ENCODE data around the gene NLN. TPM values are rescaled to one million over a fixed set of nuclear protein-coding genes. Genes with fewer than 3 reads are reported as not detected.

The NLN gene
- total and polyA plus RNA-seq, 7 experiments from 2014 or later = 2.5 to 11.9 (median 3.6) TPM

DNA sequence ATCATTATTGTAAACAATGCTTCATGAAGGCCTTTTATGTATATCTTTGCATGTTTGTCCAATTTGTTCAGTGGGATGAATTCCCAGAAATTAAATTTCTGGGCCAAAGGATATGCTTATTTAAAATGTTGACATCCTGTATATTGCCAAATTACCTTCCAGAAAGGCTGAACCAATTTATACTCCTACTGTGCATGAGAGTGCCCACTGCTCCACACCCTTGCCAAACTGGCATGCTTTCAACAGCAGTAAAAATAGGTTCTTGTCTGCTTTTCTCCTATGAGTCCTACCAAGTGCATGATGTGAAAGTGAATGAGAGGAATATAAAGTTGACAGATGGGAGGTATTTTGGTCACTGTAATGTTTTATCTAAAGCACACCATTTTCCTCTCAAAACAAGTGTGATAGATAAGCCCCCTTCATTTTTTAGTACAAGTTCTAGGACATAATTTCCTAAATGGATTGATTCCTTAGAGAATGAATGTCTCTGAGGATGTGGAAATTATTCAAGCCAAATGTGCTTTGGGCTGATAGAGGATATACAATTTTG is 133.8 kb downstream of the NLN start:
- H3K27me3 ChIP-seq (ENCODE audit: control insufficient read depth in 2 of 2, insufficient read depth in 2 of 2, low read length in 2 of 2) = no peaks in the 10 kb centered on the region
- Mint-ChIP-seq H3K36me3 (peaks cover 2 to 15% (median 6%) of the 10 kb centered on the region in 5 donors), H3K27ac (no peak overlapping the region), H3K4me3 (no peak overlapping the region), H3K27me3 (peaks cover 0 to 5% (median 0%) of the 10 kb centered on the region in 5 donors), H3K9me3 (peaks cover 2 to 19% (median 8%) of the 10 kb centered on the region in 11 donors), H3K4me1 (peaks cover 0 to 12% (median 4%) of the 10 kb centered on the region in 7 donors)
- no peak overlapping the region for H3K4me3 ChIP-seq (ENCODE audit: low read length)
- POLR2A ChIA-PET = no interaction called here
- CTCF ChIA-PET = no interaction called here
- no peaks in the 10 kb centered on the region for H3K9me3 ChIP-seq (ENCODE audit: control insufficient read depth in 2 of 3, low read length in 3 of 3)
- no peaks in the 10 kb centered on the region for H3K36me3 ChIP-seq (ENCODE audit: control insufficient read depth in 2 of 3, insufficient read depth in 3 of 3, low read length in 3 of 3)
- no peak for ATAC-seq
- no peak for DNase-seq
- no peak overlapping the region for H3K27ac ChIP-seq (ENCODE audit: low read depth, low read length)
- no peaks in the 10 kb centered on the region for H3K4me1 ChIP-seq (ENCODE audit: control insufficient read depth in 2 of 2, insufficient read depth in 2 of 2, low read length in 2 of 2)
- intact Hi-C loops (cut with micrococcal nuclease) = no loop called here

GRCh38 chr5:65856520-65856919 is 134.5 kb downstream of the NLN start:
- CTCF ChIA-PET = no interaction called here
- no peaks in the 10 kb centered on the region for H3K9me3 ChIP-seq (ENCODE audit: control insufficient read depth in 2 of 3, low read length in 3 of 3)
- Mint-ChIP-seq H3K4me3 (no peak overlapping the region), H3K36me3 (peaks cover 2 to 12% (median 2%) of the 10 kb centered on the region in 5 donors), H3K27ac (no peak overlapping the region), H3K9me3 (peaks cover 2 to 15% (median 6%) of the 10 kb centered on the region in 11 donors), H3K27me3 (peaks cover 0 to 5% (median 0%) of the 10 kb centered on the region in 5 donors), H3K4me1 (peaks cover 0 to 12% (median 4%) of the 10 kb centered on the region in 7 donors)
- intact Hi-C loops (cut with micrococcal nuclease) = no loop called here
- ATAC-seq (no peak), DNase-seq (no peak)
- H3K4me1 ChIP-seq (ENCODE audit: control insufficient read depth in 2 of 2, insufficient read depth in 2 of 2, low read length in 2 of 2) = no peaks in the 10 kb centered on the region
- H3K36me3 ChIP-seq (ENCODE audit: control insufficient read depth in 2 of 3, insufficient read depth in 3 of 3, low read length in 3 of 3) = no peaks in the 10 kb centered on the region
- H3K27me3 ChIP-seq (ENCODE audit: control insufficient read depth in 2 of 2, insufficient read depth in 2 of 2, low read length in 2 of 2) = no peaks in the 10 kb centered on the region
- POLR2A ChIA-PET = no interaction called here
- H3K4me3 ChIP-seq (ENCODE audit: low read length) = no peak overlapping the region
- no peak overlapping the region for H3K27ac ChIP-seq (ENCODE audit: low read depth, low read length)

DNA sequence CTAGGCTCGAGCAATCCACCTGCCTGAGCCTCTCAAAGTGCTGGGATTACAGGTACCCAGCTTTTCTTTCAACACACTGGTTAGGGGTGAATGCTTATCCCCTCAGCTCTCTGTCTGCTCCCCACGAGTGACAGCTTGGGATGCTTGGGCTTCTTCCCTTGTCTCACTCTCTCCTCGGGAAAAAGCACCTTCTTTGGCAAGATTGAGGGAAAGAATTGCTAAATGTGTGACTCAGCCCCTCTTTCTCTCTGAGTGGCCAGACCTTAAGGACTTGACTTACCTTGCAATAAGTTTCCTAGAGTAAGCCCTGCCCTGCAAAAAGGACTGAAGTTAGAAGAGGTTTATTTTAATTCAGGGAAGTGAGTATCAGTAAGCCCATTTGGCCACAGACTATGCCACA is 136.3 kb downstream of the NLN start:
- ATAC-seq (no peak), DNase-seq (no peak)
- Histone ChIP-seq H3K4me3 (ENCODE audit: low read length) (no peak overlapping the region), H3K4me1 (ENCODE audit: control insufficient read depth in 2 of 2, insufficient read depth in 2 of 2, low read length in 2 of 2) (no peaks in the 10 kb centered on the region), H3K27ac (ENCODE audit: low read depth, low read length) (no peak overlapping the region), H3K9me3 (ENCODE audit: control insufficient read depth in 2 of 3, low read length in 3 of 3) (no peaks in the 10 kb centered on the region), H3K36me3 (ENCODE audit: control insufficient read depth in 2 of 3, insufficient read depth in 3 of 3, low read length in 3 of 3) (no peaks in the 10 kb centered on the region), H3K27me3 (ENCODE audit: control insufficient read depth in 2 of 2, insufficient read depth in 2 of 2, low read length in 2 of 2) (no peaks in the 10 kb centered on the region)
- CTCF ChIA-PET = no interaction called here
- Mint-ChIP-seq H3K27me3 (peaks cover 0 to 5% (median 0%) of the 10 kb centered on the region in 5 donors), H3K4me1 (peaks cover 5 to 19% (median 11%) of the 10 kb centered on the region in 7 donors), H3K4me3 (no peak overlapping the region), H3K36me3 (peaks cover 0 to 8% (median 2%) of the 10 kb centered on the region in 5 donors), H3K9me3 (peaks cover 0 to 8% (median 3%) of the 10 kb centered on the region in 11 donors), H3K27ac (no peak overlapping the region)
- POLR2A ChIA-PET = no interaction called here
- intact Hi-C loops (cut with micrococcal nuclease) = no loop called here

GRCh38 chr5:65861830-65862241 is 139.8 kb downstream of the NLN start:
- ChIA-PET POLR2A (interaction anchor here (0.6 to 0.8 kb wide), 3 partner anchors 42 to 60 kb away, joined by 3 to 5 read pairs (median 3); no protein-coding TSS in a partner anchor), CTCF (no interaction called here)
- Histone ChIP-seq H3K36me3 (ENCODE audit: control insufficient read depth in 2 of 3, insufficient read depth in 3 of 3, low read length in 3 of 3) (no peaks in the 10 kb centered on the region), H3K27ac (ENCODE audit: low read depth, low read length) (no peak overlapping the region), H3K4me1 (ENCODE audit: control insufficient read depth in 2 of 2, insufficient read depth in 2 of 2, low read length in 2 of 2) (peaks cover 0 to 13% of the 10 kb centered on the region in 2 donors), H3K27me3 (ENCODE audit: control insufficient read depth in 2 of 2, insufficient read depth in 2 of 2, low read length in 2 of 2) (no peaks in the 10 kb centered on the region), H3K4me3 (ENCODE audit: low read length) (no peak overlapping the region), H3K9me3 (ENCODE audit: control insufficient read depth in 2 of 3, low read length in 3 of 3) (no peaks in the 10 kb centered on the region)
- H3K36me3 Mint-ChIP-seq = peaks cover 0 to 3% (median 0%) of the 10 kb centered on the region in 5 donors
- peaks cover 0 to 6% (median 0%) of the 10 kb centered on the region in 11 donors for H3K9me3 Mint-ChIP-seq
- ATAC-seq (no peak), DNase-seq (no peak)
- H3K4me1 Mint-ChIP-seq = peaks cover 13 to 37% (median 30%) of the 10 kb centered on the region in 7 donors
- intact Hi-C loops (cut with micrococcal nuclease) = no loop called here
- H3K27ac Mint-ChIP-seq = peak overlapping the region in 1 of 9 donors; percentile 76
- peak overlapping the region in 1 of 10 donors; percentile 26 for H3K4me3 Mint-ChIP-seq
- H3K27me3 Mint-ChIP-seq = peaks cover 0 to 5% (median 0%) of the 10 kb centered on the region in 5 donors

- DNase-seq (no peak), ATAC-seq (no peak)
- Mint-ChIP-seq H3K4me1 (peaks cover 19 to 42% (median 35%) of the 10 kb centered on the region in 7 donors), H3K9me3 (peaks cover 0 to 6% (median 0%) of the 10 kb centered on the region in 11 donors), H3K27me3 (peaks cover 0 to 5% (median 0%) of the 10 kb centered on the region in 5 donors), H3K27ac (peak overlapping the region in 1 of 9 donors; percentile 76), H3K36me3 (peaks cover 0 to 3% (median 0%) of the 10 kb centered on the region in 5 donors), H3K4me3 (peak overlapping the region in 2 of 10 donors; percentile 1 to 8)
- H3K36me3 ChIP-seq (ENCODE audit: control insufficient read depth in 2 of 3, insufficient read depth in 3 of 3, low read length in 3 of 3) = no peaks in the 10 kb centered on the region
- ChIA-PET CTCF (no interaction called here), POLR2A (interaction anchor here (0.8 kb wide), 1 partner anchor 58 kb away, joined by 3 read pairs; no protein-coding TSS in a partner anchor)
- no peak overlapping the region for H3K4me3 ChIP-seq (ENCODE audit: low read length)
- intact Hi-C loops (cut with micrococcal nuclease) = no loop called here
- peaks cover 0 to 13% of the 10 kb centered on the region in 2 donors for H3K4me1 ChIP-seq (ENCODE audit: control insufficient read depth in 2 of 2, insufficient read depth in 2 of 2, low read length in 2 of 2)
- no peaks in the 10 kb centered on the region for H3K9me3 ChIP-seq (ENCODE audit: control insufficient read depth in 2 of 3, low read length in 3 of 3)
- H3K27ac ChIP-seq (ENCODE audit: low read depth, low read length) = no peak overlapping the region
- no peaks in the 10 kb centered on the region for H3K27me3 ChIP-seq (ENCODE audit: control insufficient read depth in 2 of 2, insufficient read depth in 2 of 2, low read length in 2 of 2)
These were observed 140.4 kb downstream of the NLN start for GRCh38 chr5:65862384-65862783.

GRCh38 chr5:65863747-65864146 is 141.7 kb downstream of the NLN start:
- ATAC-seq (no peak), DNase-seq (no peak)
- Mint-ChIP-seq H3K27me3 (peaks cover 0 to 4% (median 0%) of the 10 kb centered on the region in 5 donors), H3K9me3 (peaks cover 0 to 5% (median 0%) of the 10 kb centered on the region in 11 donors), H3K27ac (peak overlapping the region in 2 of 9 donors; percentile 68 to 74), H3K4me3 (no peak overlapping the region), H3K4me1 (peaks cover 22 to 56% (median 41%) of the 10 kb centered on the region in 7 donors), H3K36me3 (peaks cover 0 to 3% (median 0%) of the 10 kb centered on the region in 5 donors)
- intact Hi-C loops (cut with micrococcal nuclease) = no loop called here
- H3K4me3 ChIP-seq (ENCODE audit: low read length) = no peak overlapping the region
- H3K4me1 ChIP-seq (ENCODE audit: control insufficient read depth in 2 of 2, insufficient read depth in 2 of 2, low read length in 2 of 2) = peaks cover 0 to 16% of the 10 kb centered on the region in 2 donors
- H3K27ac ChIP-seq (ENCODE audit: low read depth, low read length) = no peak overlapping the region
- no peaks in the 10 kb centered on the region for H3K27me3 ChIP-seq (ENCODE audit: control insufficient read depth in 2 of 2, insufficient read depth in 2 of 2, low read length in 2 of 2)
- H3K36me3 ChIP-seq (ENCODE audit: control insufficient read depth in 2 of 3, insufficient read depth in 3 of 3, low read length in 3 of 3) = no peaks in the 10 kb centered on the region
- H3K9me3 ChIP-seq (ENCODE audit: control insufficient read depth in 2 of 3, low read length in 3 of 3) = no peaks in the 10 kb centered on the region
- ChIA-PET POLR2A (no interaction called here), CTCF (no interaction called here)
